WTC11 (cell line): Measurements from ENCODE around the gene KRCC1. TPM values are rescaled to one million over a fixed set of nuclear protein-coding genes. Genes with fewer than 3 reads are reported as not detected.

Experiments used
- ATAC-seq: fragments of 200-7000 bp; cut with Tn5 transposase; 2 replicates; pipeline ENCODE4 v1.10.0; 2021; ENCODE audit warnings: mild to moderate bottlenecking, moderate library complexity
- CTCF ChIA-PET: fragments of 300-600 bp; sonication (Branson Sonifier 250); formaldehyde crosslinking; loops from one replicate; lab custom pipeline; 2021; ENCODE audit warnings: antibody characterized with exemption; lab: Charles Lee
- POLR2A ChIA-PET: fragments of 350-600 bp; sonication (Branson Sonifier 250); formaldehyde crosslinking; loops from one replicate; lab custom pipeline; 2021; ENCODE audit warnings: antibody characterized with exemption; lab: Charles Lee
- DNase-seq: peaks from one replicate; pipeline ENCODE4 v3.0.0; 2021; ENCODE audit warnings: low spot score
- H3K27ac Mint-ChIP-seq: 2 replicates; pipeline ENCODE4 v1.8.0; 2021; ENCODE audit warnings: mixed read lengths
- H3K27me3 Mint-ChIP-seq: 2 replicates; pipeline ENCODE4 v1.8.0; 2021; ENCODE audit warnings: low read depth, mild to moderate bottlenecking, moderate library complexity, mixed read lengths
- H3K36me3 Mint-ChIP-seq: 2 replicates; pipeline ENCODE4 v1.8.0; 2021; ENCODE audit warnings: mixed read lengths
- H3K4me1 Mint-ChIP-seq: 2 replicates; pipeline ENCODE4 v1.8.0; 2022; ENCODE audit warnings: mixed read lengths
- H3K4me3 Mint-ChIP-seq: 2 replicates; pipeline ENCODE4 v1.8.0; 2021; ENCODE audit warnings: mild to moderate bottlenecking, moderate library complexity, mixed read lengths
- H3K9me3 Mint-ChIP-seq: 2 replicates; pipeline ENCODE4 v1.8.0; 2021; ENCODE audit warnings: mixed read lengths
- ATF3 ChIP-seq: sonication (generic); formaldehyde crosslinking; conservative IDR thresholded peaks from 2 replicates; pipeline ENCODE4 v1.8.1; 2022; ENCODE audit warnings: mild to moderate bottlenecking, missing genetic modification reagents
- ATF6 ChIP-seq: sonication (generic); formaldehyde crosslinking; IDR thresholded peaks from 2 replicates; pipeline ENCODE4 v1.8.1; 2023; ENCODE audit warnings: mild to moderate bottlenecking, missing genetic modification reagents
- CBFB ChIP-seq: sonication (generic); formaldehyde crosslinking; IDR thresholded peaks from 2 replicates; pipeline ENCODE4 v1.8.1; 2022; ENCODE audit warnings: mild to moderate bottlenecking, low read depth, missing genetic modification reagents
- CREB1 ChIP-seq: sonication (generic); formaldehyde crosslinking; IDR thresholded peaks from 2 replicates; pipeline ENCODE4 v1.8.0; 2023; ENCODE audit warnings: mild to moderate bottlenecking, missing genetic modification reagents
- ETV6 ChIP-seq: sonication (generic); formaldehyde crosslinking; IDR thresholded peaks from 2 replicates; pipeline ENCODE4 v1.8.1; 2022; ENCODE audit warnings: mild to moderate bottlenecking, missing genetic modification reagents
- FOXJ3 ChIP-seq: sonication (generic); formaldehyde crosslinking; IDR thresholded peaks from 2 replicates; pipeline ENCODE4 v1.9.0; 2021; ENCODE audit warnings: missing genetic modification reagents, mild to moderate bottlenecking, borderline replicate concordance
- GRHL2 ChIP-seq: fragments of 250-450 bp; sonication (Bioruptor Pico); IDR thresholded peaks from 2 replicates; pipeline ENCODE4 v1.8.0; 2022; ENCODE audit warnings: mild to moderate bottlenecking, moderate library complexity; ENCODE audit not compliant: insufficient replicate concordance, severe bottlenecking
- IRF2 ChIP-seq: sonication (generic); formaldehyde crosslinking; IDR thresholded peaks from 2 replicates; pipeline ENCODE4 v1.8.0; 2022; ENCODE audit warnings: low read depth, missing genetic modification reagents, borderline replicate concordance
- MXD4 ChIP-seq: fragments of 250-450 bp; sonication (Bioruptor Pico); IDR thresholded peaks from 2 replicates; pipeline ENCODE4 v1.8.0; 2021; ENCODE audit warnings: mild to moderate bottlenecking, moderate library complexity, borderline replicate concordance
- NFE2L1 ChIP-seq: sonication (generic); formaldehyde crosslinking; IDR thresholded peaks from 2 replicates; pipeline ENCODE4 v1.8.1; 2023; ENCODE audit warnings: missing genetic modification reagents
- PRRX2 ChIP-seq: fragments of 250-450 bp; sonication (Bioruptor Pico); IDR thresholded peaks from 2 replicates; pipeline ENCODE4 v1.8.0; 2021; ENCODE audit warnings: mild to moderate bottlenecking
- RELA ChIP-seq: sonication (generic); formaldehyde crosslinking; IDR thresholded peaks from 2 replicates; pipeline ENCODE4 v1.8.1; 2022; ENCODE audit warnings: missing genetic modification reagents, mild to moderate bottlenecking, borderline replicate concordance
- RORB ChIP-seq: fragments of 250-450 bp; sonication (Bioruptor Pico); IDR thresholded peaks from 2 replicates; pipeline ENCODE4 v1.9.0; 2021; ENCODE audit warnings: mild to moderate bottlenecking
- TP53 ChIP-seq: sonication (generic); formaldehyde crosslinking; IDR thresholded peaks from 2 replicates; pipeline ENCODE4 v1.8.1; 2023; ENCODE audit warnings: mild to moderate bottlenecking, missing genetic modification reagents
- ZBTB21 ChIP-seq: sonication (generic); formaldehyde crosslinking; IDR thresholded peaks from 2 replicates; pipeline ENCODE4 v1.8.1; 2023; ENCODE audit warnings: mild to moderate bottlenecking, missing genetic modification reagents, borderline replicate concordance
- ZNF423 ChIP-seq: fragments of 250-450 bp; sonication (Bioruptor Pico); IDR thresholded peaks from 2 replicates; pipeline ENCODE4 v2.1.2; 2022; ENCODE audit warnings: mild to moderate bottlenecking, moderate library complexity
- total RNA-seq: library from RNA; stranded (reverse); gene quantifications from 3 replicates; pipeline ENCODE4 v1.2.3, GENCODE V29; 2021
- TF ChIP-seq, protein P1 (sequence below): sonication (generic); formaldehyde crosslinking; IDR thresholded peaks from 2 replicates; pipeline ENCODE4 v1.8.0; 2022; ENCODE audit warnings: mild to moderate bottlenecking, missing genetic modification reagents
- TF ChIP-seq, protein P2 (sequence below): fragments of 250-450 bp; sonication (Bioruptor Pico); IDR thresholded peaks from 2 replicates; pipeline ENCODE4 v1.9.0; 2021; ENCODE audit warnings: mild to moderate bottlenecking
- TF ChIP-seq, protein P3 (sequence below): sonication (generic); formaldehyde crosslinking; conservative IDR thresholded peaks from 2 replicates; pipeline ENCODE4 v1.8.1; 2023; ENCODE audit warnings: mild to moderate bottlenecking, low read depth, missing genetic modification reagents, moderate library complexity
- TF ChIP-seq, protein P4 (sequence below): fragments of 250-450 bp; sonication (Bioruptor Pico); IDR thresholded peaks from 2 replicates; pipeline ENCODE4 v1.9.0; 2021; ENCODE audit warnings: moderate library complexity, mild to moderate bottlenecking, inconsistent platforms, borderline replicate concordance
- TF ChIP-seq, protein P5 (sequence below): sonication (generic); formaldehyde crosslinking; IDR thresholded peaks from 2 replicates; pipeline ENCODE4 v1.8.1; 2022; ENCODE audit warnings: missing genetic modification reagents, borderline replicate concordance
- TF ChIP-seq, protein P6 (sequence below): sonication (generic); formaldehyde crosslinking; IDR thresholded peaks from 2 replicates; pipeline ENCODE4 v1.8.1; 2023; ENCODE audit warnings: mild to moderate bottlenecking, moderate library complexity, missing genetic modification reagents

KRCC1 gene
- total RNA-seq, 1 experiment from 2014 or later, result 7.6 TPM

- no peak overlapping the region for H3K27ac Mint-ChIP-seq
These were observed 13.1 kb downstream of the KRCC1 start for GRCh38 chr2:88042476-88042875.

GRCh38 chr2:88038263-88039105 lies 17.1 kb downstream of the KRCC1 start:
- ATAC-seq (no peak), DNase-seq (no peak)
- Mint-ChIP-seq H3K4me1 (peaks cover 23% of the 10 kb centered on the region), H3K27me3 (no peaks in the 10 kb centered on the region), H3K9me3 (no peaks in the 10 kb centered on the region), H3K27ac (peak overlapping the region; percentile 70), H3K36me3 (no peaks in the 10 kb centered on the region), H3K4me3 (no peak overlapping the region)
- POLR2A ChIA-PET, result no interaction called here
- CTCF ChIA-PET, result interaction anchor here (2.8 kb wide), 1 partner anchor 22 kb away, joined by 13 read pairs; no protein-coding TSS in a partner anchor
- TF ChIP-seq, protein P1, sequence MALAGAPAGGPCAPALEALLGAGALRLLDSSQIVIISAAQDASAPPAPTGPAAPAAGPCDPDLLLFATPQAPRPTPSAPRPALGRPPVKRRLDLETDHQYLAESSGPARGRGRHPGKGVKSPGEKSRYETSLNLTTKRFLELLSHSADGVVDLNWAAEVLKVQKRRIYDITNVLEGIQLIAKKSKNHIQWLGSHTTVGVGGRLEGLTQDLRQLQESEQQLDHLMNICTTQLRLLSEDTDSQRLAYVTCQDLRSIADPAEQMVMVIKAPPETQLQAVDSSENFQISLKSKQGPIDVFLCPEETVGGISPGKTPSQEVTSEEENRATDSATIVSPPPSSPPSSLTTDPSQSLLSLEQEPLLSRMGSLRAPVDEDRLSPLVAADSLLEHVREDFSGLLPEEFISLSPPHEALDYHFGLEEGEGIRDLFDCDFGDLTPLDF (CRISPR knock-in tag), result no peak
- no peak for TF ChIP-seq NFE2L1
- TF ChIP-seq, protein P2, sequence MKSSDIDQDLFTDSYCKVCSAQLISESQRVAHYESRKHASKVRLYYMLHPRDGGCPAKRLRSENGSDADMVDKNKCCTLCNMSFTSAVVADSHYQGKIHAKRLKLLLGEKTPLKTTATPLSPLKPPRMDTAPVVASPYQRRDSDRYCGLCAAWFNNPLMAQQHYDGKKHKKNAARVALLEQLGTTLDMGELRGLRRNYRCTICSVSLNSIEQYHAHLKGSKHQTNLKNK (CRISPR knock-in tag), result no peak
- no peak for TF ChIP-seq ATF3 (CRISPR knock-in tag)
- TF ChIP-seq, protein P3, sequence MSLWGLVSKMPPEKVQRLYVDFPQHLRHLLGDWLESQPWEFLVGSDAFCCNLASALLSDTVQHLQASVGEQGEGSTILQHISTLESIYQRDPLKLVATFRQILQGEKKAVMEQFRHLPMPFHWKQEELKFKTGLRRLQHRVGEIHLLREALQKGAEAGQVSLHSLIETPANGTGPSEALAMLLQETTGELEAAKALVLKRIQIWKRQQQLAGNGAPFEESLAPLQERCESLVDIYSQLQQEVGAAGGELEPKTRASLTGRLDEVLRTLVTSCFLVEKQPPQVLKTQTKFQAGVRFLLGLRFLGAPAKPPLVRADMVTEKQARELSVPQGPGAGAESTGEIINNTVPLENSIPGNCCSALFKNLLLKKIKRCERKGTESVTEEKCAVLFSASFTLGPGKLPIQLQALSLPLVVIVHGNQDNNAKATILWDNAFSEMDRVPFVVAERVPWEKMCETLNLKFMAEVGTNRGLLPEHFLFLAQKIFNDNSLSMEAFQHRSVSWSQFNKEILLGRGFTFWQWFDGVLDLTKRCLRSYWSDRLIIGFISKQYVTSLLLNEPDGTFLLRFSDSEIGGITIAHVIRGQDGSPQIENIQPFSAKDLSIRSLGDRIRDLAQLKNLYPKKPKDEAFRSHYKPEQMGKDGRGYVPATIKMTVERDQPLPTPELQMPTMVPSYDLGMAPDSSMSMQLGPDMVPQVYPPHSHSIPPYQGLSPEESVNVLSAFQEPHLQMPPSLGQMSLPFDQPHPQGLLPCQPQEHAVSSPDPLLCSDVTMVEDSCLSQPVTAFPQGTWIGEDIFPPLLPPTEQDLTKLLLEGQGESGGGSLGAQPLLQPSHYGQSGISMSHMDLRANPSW (CRISPR knock-in tag), result no peak
- TF ChIP-seq TP53 (CRISPR knock-in tag), result no peak
- no peak for TF ChIP-seq ATF6 (CRISPR knock-in tag)
- TF ChIP-seq FOXJ3 (CRISPR knock-in tag), result no peak
- no peak for TF ChIP-seq CBFB (CRISPR knock-in tag)
- TF ChIP-seq CREB1, result no peak
- TF ChIP-seq RORB (CRISPR knock-in tag), result no peak
- TF ChIP-seq ZNF423 (CRISPR knock-in tag), result no peak
- TF ChIP-seq PRRX2 (CRISPR knock-in tag), result no peak
- TF ChIP-seq ZBTB21 (CRISPR knock-in tag), result no peak
- TF ChIP-seq IRF2 (CRISPR knock-in tag), result no peak
- TF ChIP-seq, protein P4, sequence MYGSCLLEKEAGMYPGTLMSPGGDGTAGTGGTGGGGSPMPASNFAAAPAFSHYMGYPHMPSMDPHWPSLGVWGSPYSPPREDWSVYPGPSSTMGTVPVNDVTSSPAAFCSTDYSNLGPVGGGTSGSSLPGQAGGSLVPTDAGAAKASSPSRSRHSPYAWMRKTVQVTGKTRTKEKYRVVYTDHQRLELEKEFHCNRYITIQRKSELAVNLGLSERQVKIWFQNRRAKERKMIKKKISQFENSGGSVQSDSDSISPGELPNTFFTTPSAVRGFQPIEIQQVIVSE, result no peak

More at GRCh38 chr2:88042476-88042875, 13.1 kb downstream of the KRCC1 start:
- TF ChIP-seq, protein P5, sequence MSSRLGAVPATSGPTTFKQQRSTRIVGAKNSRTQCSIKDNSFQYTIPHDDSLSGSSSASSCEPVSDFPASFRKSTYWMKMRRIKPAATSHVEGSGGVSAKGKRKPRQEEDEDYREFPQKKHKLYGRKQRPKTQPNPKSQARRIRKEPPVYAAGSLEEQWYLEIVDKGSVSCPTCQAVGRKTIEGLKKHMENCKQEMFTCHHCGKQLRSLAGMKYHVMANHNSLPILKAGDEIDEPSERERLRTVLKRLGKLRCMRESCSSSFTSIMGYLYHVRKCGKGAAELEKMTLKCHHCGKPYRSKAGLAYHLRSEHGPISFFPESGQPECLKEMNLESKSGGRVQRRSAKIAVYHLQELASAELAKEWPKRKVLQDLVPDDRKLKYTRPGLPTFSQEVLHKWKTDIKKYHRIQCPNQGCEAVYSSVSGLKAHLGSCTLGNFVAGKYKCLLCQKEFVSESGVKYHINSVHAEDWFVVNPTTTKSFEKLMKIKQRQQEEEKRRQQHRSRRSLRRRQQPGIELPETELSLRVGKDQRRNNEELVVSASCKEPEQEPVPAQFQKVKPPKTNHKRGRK (CRISPR knock-in tag), result no peak
- TF ChIP-seq, protein P6, sequence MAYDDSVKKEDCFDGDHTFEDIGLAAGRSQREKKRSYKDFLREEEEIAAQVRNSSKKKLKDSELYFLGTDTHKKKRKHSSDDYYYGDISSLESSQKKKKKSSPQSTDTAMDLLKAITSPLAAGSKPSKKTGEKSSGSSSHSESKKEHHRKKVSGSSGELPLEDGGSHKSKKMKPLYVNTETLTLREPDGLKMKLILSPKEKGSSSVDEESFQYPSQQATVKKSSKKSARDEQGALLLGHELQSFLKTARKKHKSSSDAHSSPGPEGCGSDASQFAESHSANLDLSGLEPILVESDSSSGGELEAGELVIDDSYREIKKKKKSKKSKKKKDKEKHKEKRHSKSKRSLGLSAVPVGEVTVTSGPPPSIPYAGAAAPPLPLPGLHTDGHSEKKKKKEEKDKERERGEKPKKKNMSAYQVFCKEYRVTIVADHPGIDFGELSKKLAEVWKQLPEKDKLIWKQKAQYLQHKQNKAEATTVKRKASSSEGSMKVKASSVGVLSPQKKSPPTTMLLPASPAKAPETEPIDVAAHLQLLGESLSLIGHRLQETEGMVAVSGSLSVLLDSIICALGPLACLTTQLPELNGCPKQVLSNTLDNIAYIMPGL (CRISPR knock-in tag), result no peak
- no peak for TF ChIP-seq MXD4 (CRISPR knock-in tag)
- TF ChIP-seq GRHL2 (CRISPR knock-in tag), result no peak
- no peak for TF ChIP-seq ETV6
- no peak for TF ChIP-seq RELA (CRISPR knock-in tag)
- TF ChIP-seq, all 79 proteins: peak for 0
- ChIA-PET CTCF (interaction anchor here (0.9 to 2.4 kb wide), 2 partner anchors 18 to 40 kb away, joined by 3 to 14 read pairs; no protein-coding TSS in a partner anchor), POLR2A (interaction anchor here (0.6 kb wide), 1 partner anchor 55 kb away, joined by 5 read pairs; no protein-coding TSS in a partner anchor)
- H3K27me3 Mint-ChIP-seq, result no peaks in the 10 kb centered on the region
- no peak overlapping the region for H3K4me3 Mint-ChIP-seq
- peaks cover 23% of the 10 kb centered on the region for H3K4me1 Mint-ChIP-seq
- H3K9me3 Mint-ChIP-seq, result no peaks in the 10 kb centered on the region
- ATAC-seq (no peak), DNase-seq (no peak)
- H3K36me3 Mint-ChIP-seq, result no peaks in the 10 kb centered on the region
